ENCODE measurements around the gene TOX2.

DNA sequence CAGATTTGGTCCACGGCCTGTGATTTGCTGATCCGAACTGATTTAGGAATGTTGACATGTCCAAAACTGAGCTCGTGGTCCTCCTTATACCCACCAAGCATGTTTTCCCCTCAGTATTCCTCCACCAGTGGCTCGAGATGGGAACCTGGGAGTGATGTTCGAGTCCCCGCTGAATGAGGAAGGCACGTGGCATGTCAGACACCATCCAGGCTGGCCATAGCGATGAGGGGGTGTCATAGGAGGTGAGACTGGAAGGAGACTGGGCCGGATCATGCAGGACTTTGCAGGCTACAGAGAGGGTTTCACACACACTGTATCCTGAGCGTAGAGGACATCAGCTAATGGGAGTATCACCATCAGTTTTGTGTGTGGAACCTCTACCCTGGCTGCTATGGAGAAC lies 78.2 kb downstream of the TOX2 start:
- TF ChIP-seq, protein P1, sequence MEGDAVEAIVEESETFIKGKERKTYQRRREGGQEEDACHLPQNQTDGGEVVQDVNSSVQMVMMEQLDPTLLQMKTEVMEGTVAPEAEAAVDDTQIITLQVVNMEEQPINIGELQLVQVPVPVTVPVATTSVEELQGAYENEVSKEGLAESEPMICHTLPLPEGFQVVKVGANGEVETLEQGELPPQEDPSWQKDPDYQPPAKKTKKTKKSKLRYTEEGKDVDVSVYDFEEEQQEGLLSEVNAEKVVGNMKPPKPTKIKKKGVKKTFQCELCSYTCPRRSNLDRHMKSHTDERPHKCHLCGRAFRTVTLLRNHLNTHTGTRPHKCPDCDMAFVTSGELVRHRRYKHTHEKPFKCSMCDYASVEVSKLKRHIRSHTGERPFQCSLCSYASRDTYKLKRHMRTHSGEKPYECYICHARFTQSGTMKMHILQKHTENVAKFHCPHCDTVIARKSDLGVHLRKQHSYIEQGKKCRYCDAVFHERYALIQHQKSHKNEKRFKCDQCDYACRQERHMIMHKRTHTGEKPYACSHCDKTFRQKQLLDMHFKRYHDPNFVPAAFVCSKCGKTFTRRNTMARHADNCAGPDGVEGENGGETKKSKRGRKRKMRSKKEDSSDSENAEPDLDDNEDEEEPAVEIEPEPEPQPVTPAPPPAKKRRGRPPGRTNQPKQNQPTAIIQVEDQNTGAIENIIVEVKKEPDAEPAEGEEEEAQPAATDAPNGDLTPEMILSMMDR (conservative IDR thresholded peaks at IDR 0.05 in 1 of 2, IDR thresholded peaks at IDR 0.05 in 1 of 2; ENCODE audit: extremely low read depth in 1 of 2, insufficient read depth in 1 of 2, low read depth in 1 of 2, low read length in 2 of 2): no peak
- TF ChIP-seq EZH2 (IDR thresholded peaks at IDR 0.05; ENCODE audit: borderline replicate concordance, low read length): no peak

Measured in mammary epithelial cell (primary cell).